Lower leg skin (tissue), 4 donors: Measurements from ENCODE around the gene CACNB4. TPM values are rescaled to one million over a fixed set of nuclear protein-coding genes. Genes with fewer than 3 reads are reported as not detected.
"Not testable (repeated sequence)": the region's sequence is repeated elsewhere in the genome, so short reads cannot be mapped to it uniquely, and the experiment has no call there.

Experiments
- DNase-seq, 2 donors: peaks; one replicate each; pipeline ENCODE4 v3.0.0-alpha.2; 2019; ENCODE audit warnings: low spot score in 2 of 2
- H3K4me3 ChIP-seq: fragments of 200-600 bp; sonication (generic); 2 replicates; pipeline ENCODE4 v1.5.1; 2017; ENCODE audit warnings: mild to moderate bottlenecking, low read depth; ENCODE audit not compliant: poor library complexity, severe bottlenecking
- CTCF ChIP-seq, 3 donors: fragments of 450-650 bp; IDR thresholded peaks; one replicate each; pipeline ENCODE4 v1.5.1; 2016; ENCODE audit warnings: antibody characterized with exemption in 3 of 3, mild to moderate bottlenecking in 3 of 3, moderate library complexity in 2 of 3
- POLR2A ChIP-seq, 2 donors: fragments of 450-650 bp; IDR thresholded peaks; one replicate each; pipeline ENCODE4 v1.6.1; 2016 to 2017; ENCODE audit warnings: antibody characterized with exemption in 2 of 2, mild to moderate bottlenecking in 1 of 2, moderate library complexity in 1 of 2
- WGBS, 2 donors: methylation state at CpG; one replicate each; pipeline ENCODE4 v1.1.5; 2018; 5-methylcytosine and 5-hydroxymethylcytosine counted together
- intact Hi-C: fragments of 100-400 bp; cut with DNase I; formaldehyde crosslinking; loops from one replicate; pipeline ENCODE4 v1.15.0; 2023; ENCODE audit warnings: low total_unique reads
- total RNA-seq, 4 donors: library from RNA; depleted of rRNA; stranded (reverse); fragments of >200 nt; gene quantifications; one replicate each; pipeline ENCODE4 v1.1.0, GENCODE V29; 2016

CACNB4 gene
- total RNA-seq, 4 donors from 2014 or later = 2.4 to 6.3 (median 3.5) TPM

GRCh38 chr2:151880586-151880985 lies 218.3 kb downstream of the CACNB4 start:
- H3K4me3 ChIP-seq = no peak overlapping the region
- WGBS, 2 donors = 95 to 96% methylated on average over 4 of the region's 4 CpGs
- intact Hi-C loops = no loop called here

GRCh38 chr2:151878655-151879563 lies 219.9 kb downstream of the CACNB4 start:
- intact Hi-C loops = no loop called here
- DNase-seq = no peak
- TF ChIP-seq POLR2A (IDR thresholded peaks at IDR 0.05) (no peak), CTCF (IDR thresholded peaks at IDR 0.05) (no peak)
- WGBS, 2 donors = 67 to 72% methylated on average over 2 of the region's 2 CpGs
- no peak overlapping the region for H3K4me3 ChIP-seq

More at GRCh38 chr2:151880586-151880985, 218.3 kb downstream of the CACNB4 start:
- DNase-seq = no peak
- no peak for TF ChIP-seq CTCF (IDR thresholded peaks at IDR 0.05)
- TF ChIP-seq POLR2A (IDR thresholded peaks at IDR 0.05) = no peak

GRCh38 chr2:151878204-151878603 lies 220.6 kb downstream of the CACNB4 start:
- no peak for TF ChIP-seq POLR2A (IDR thresholded peaks at IDR 0.05)
- TF ChIP-seq CTCF (IDR thresholded peaks at IDR 0.05) = no peak
- intact Hi-C loops = no loop called here

GRCh38 chr2:151875631-151876030 lies 223.2 kb downstream of the CACNB4 start:
- WGBS, 2 donors = no CpG with 5 or more reads among the region's 34 CpGs
- intact Hi-C loops = not testable (repeated sequence)

More at GRCh38 chr2:151878204-151878603, 220.6 kb downstream of the CACNB4 start:
- no peak for DNase-seq
- H3K4me3 ChIP-seq = no peak overlapping the region

GRCh38 chr2:151872463-151872862 lies 226.4 kb downstream of the CACNB4 start:
- no peak for TF ChIP-seq CTCF (IDR thresholded peaks at IDR 0.05)
- no peak for TF ChIP-seq POLR2A (IDR thresholded peaks at IDR 0.05)
- no peak overlapping the region for H3K4me3 ChIP-seq
- DNase-seq = no peak
- intact Hi-C loops = no loop called here
- WGBS, 2 donors = 48 to 58% methylated on average over 3 of the region's 3 CpGs

More at GRCh38 chr2:151875631-151876030, 223.2 kb downstream of the CACNB4 start:
- H3K4me3 ChIP-seq, DNase-seq: not testable (repeated sequence)

GRCh38 chr2:151869291-151869690 lies 229.6 kb downstream of the CACNB4 start:
- 81 to 90% methylated on average over 5 of the region's 5 CpGs for WGBS, 2 donors
- no peak for DNase-seq
- no peak for TF ChIP-seq POLR2A (IDR thresholded peaks at IDR 0.05)
- no peak for TF ChIP-seq CTCF (IDR thresholded peaks at IDR 0.05)
- intact Hi-C loops = no loop called here
- no peak overlapping the region for H3K4me3 ChIP-seq
